HG03378 (cell line): ENCODE results near the gene CDT1.
"Not testable (repeated sequence)": the region's sequence is repeated elsewhere in the genome, so short reads cannot be mapped to it uniquely, and the experiment has no call there.

ENCODE experiments used
- ATAC-seq: cut with Tn5 transposase; IDR thresholded peaks from one replicate; pipeline ENCODE4 v1.9.1; 2021; ENCODE audit warnings: mild to moderate bottlenecking, moderate library complexity; ENCODE audit not compliant: unreplicated experiment

Gene CDT1

DNA sequence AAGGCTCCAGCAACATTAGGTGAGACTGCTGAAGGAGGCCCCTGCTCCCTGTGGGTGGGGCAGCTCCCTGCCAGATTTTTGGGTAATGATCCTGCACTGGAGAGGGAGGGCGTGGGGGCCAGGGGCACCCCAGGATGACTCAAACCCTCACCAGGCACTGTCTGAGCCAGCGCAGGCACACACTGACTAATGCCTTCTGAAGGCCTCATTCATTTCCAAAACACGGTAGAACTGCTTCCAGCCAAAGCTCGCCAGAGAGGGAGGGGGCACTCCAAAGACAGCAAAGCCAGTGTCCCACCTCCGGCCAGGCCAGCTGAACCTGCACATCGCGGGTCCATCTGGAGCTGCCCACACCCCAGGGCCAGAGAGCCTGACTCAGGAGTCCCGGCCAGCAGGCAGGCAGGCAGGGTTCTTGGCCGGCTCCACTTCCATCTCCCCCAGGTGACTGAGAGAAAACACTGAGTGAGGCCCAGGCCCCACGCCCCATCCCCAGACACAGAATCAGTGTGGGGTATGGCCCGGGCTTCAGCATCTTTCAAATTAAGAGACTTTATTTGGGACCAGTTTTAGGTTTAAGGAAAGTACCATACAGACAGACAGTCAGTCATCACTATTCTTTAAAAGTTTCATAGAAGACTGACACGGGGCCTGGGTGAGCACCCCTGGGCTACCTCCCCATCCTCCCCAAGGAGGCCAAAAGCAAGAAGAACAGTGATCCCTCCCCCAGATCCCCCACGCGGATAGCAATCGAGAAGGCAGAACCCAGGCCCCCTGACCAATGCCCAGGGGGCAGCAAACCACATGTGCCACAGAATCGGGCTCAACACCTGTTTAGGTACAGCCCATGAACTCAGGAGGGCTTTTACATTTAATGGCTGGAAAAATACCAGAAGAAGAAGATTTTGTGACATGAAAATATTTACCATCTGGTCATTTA, 20.9 kb upstream of the CDT1 start:
- ATAC-seq, result no peak

DNA sequence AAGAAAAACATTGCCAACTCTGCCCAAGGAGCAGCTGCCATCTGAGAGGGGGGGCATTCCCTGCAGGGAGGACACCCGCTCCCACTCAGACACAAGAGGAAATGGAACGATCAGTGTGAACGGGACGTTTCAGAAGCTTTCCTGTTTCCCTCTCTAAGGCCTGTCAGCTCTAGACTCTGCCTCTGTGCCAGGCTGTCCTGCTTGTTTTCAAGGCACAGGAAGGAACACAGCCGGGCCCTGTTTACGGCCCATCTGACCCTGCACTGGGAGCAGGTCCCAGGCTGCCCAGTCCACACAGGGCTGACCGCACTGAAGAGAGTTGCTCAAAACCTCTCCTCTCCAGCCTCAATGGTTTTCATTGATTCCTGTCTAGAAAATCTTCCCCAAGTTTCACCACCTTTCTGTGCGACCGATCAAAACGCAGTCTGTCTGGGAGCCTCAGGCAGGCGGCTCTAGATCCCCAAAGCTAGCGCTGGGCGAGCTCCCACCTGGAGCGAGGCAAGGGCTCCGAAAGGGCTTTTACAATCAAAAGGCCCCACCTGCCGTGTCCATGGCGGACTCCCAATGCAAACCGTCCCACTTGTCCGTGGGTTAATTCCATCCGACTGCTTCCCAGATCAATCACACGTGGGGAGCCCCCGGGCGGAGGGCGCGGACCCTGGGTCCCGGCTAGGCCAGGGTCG, 20.1 kb upstream of the CDT1 start:
- ATAC-seq, result no peak

DNA sequence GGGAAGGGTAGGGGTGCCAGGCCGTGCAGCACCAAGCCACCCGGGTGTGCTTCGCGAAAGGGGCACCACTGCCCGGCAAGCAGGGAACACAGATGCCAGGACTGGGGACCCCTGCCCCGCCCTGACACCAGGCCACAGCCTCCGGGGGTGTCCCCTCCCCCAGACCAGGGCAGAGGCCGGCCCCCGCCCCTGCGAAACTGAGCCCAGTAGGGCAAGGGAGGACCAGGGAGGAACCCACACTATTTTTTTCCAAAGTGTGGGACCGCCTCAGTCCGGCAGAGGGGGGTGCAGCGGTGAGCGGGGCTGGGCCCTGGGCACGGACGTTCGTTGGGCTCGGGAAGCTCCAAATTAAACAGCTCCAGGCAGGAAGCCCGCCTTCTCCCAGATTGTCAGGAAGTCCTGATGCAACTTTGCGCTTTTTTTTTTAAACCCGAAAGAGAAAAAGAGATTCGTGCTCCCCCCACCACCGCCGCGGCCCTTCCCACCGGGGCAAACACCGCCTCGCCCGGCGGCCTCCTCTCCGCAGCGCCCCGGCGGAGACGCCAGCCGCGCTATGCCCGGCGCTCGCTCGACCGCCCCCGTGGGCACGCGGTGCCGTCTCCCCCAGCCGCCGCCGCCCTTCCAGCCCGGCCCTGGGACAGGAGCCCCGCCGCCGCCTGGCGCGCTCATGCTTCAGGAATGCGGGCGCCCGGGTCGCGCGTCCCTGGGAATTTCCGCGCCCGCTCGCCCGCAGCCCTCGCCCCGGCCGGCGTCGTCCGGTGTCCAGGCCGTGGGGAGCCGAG, 19.3 kb upstream of the CDT1 start:
- no peak for ATAC-seq

DNA sequence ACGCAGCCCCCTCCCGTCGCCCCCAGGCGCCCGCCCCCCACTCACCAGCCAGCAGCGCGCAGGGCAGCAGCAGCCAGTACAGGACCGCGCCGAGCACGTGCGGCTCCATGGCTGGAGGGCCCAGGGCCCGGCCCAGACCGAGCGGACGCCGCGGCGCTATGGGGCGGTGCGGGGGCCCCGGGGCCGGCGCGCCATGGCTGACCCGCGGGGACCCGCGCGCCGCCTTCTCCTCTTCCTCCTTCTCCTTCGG, 18.8 kb upstream of the CDT1 start:
- no peak for ATAC-seq

DNA sequence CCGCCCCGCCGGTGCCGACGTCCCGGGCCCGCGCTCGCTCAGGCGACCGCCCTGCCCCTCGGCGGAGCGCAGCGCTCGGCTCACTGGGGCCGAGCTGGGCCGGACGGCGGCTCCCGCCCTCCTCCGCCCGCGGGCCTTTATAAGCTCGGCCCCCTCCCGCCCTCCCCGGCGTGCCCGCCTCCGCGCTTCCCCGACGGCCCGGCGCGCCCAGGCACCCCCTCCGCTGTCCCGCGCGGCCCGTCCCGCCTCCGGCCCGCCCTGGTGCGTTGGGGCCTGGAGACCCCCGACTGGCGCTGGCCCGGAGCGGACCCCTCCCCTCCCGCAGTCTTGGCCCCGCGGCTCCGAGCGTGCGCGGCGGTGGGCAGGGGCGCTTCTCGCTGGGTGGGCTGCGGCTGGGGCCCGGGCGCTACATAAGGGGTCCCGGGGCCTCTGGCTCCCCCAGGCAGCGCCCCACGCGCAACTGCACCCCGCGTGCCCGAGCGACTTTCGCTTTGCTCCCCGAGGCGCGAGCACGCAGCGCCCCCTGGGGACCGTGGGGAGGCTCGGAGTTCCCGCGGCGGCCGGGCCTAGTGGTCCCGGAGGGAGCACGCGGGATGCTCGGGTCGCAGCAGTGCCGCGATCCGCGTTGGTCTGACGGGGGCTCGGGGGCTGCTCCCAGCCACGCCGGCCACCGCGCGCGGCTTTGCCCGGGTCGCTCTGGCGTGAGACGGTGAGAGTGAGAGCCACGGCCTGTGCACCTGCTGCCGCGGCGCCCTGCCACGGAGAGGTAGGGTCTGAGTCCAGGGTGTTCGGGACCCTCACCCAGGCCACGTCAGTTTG, 18.3 kb upstream of the CDT1 start, which contains the start of gene PIEZO1:
Gene PIEZO1, minus strand, starts transcription at position 115 of the 819 bp plus-strand sequence. CDS start 256 bp downstream, outside the sequence.
- ATAC-seq, result no peak

DNA sequence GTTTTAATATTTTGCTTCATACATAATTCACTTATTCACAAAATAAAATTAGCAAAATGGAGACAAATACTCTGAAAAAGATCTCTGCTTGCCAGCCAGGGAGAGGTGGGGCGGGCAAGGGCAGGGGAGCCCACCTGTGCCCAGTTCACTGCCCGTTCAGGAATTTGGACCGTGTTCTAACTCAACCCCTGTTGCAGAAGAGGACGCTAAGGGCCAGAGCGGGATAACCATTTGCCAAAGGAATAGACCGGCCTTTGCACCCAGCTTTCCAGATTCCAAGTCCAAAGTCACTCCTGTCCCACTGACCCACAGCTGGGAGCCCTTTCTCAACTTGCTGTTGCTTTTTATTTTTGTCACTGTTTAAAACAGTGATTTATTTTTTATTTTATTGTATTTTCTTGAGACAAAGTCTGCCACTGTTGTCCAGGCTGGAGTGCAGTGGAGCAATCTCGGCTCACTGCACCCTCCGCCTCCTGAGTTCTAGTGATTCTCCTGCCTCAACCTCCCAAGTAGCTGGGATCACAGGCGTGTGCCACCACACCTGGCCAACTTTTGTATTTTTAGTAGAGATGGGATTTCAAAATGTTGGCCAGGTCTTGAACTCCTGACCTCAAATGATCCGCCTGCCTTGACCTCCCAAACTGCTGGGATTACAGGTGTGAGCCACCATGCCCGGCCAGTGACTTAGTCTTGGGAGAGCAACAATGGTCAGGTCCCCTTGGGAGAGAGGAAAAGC, 15.8 kb upstream of the CDT1 start:
- no peak for ATAC-seq

DNA sequence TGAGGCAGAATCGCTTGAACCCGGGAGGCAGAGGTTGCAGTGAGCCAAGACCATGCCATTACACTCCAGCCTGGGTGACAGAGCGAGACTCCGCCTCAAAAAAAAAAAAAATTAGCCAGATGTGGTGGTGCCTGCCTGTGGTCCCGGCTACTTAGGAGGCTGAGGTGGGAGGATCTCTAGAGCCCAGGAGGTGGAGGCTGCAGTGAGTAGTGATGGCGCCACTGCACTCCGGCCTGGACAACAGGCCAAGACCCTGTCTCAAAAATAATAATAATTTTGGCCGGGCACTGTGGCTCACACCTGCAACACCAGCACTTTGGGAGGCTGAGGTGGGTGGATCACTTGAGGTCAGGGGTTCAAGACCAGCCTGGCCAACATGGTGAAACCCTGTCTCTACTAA, 14.8 kb upstream of the CDT1 start:
- not testable (repeated sequence) for ATAC-seq

DNA sequence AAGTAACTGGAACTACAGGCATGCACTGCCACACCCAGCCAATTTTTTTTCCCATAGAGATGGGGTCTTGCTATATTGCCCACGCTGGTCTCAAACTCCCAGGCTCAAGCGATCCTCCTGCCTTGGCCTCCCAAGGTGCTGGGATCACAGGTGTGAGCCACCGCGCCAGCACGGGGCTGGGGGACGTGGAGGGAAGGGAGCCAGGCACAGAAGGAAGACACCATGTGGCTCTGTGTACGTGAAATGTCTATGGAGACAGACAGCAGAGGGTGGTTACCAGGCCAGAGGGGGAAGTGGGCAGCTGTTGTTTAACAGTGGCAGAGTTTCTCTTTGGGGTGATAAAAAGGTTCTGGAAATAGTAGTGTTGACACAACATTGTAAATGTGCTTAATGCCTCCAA, 14.0 kb upstream of the CDT1 start:
- ATAC-seq, result no peak

DNA sequence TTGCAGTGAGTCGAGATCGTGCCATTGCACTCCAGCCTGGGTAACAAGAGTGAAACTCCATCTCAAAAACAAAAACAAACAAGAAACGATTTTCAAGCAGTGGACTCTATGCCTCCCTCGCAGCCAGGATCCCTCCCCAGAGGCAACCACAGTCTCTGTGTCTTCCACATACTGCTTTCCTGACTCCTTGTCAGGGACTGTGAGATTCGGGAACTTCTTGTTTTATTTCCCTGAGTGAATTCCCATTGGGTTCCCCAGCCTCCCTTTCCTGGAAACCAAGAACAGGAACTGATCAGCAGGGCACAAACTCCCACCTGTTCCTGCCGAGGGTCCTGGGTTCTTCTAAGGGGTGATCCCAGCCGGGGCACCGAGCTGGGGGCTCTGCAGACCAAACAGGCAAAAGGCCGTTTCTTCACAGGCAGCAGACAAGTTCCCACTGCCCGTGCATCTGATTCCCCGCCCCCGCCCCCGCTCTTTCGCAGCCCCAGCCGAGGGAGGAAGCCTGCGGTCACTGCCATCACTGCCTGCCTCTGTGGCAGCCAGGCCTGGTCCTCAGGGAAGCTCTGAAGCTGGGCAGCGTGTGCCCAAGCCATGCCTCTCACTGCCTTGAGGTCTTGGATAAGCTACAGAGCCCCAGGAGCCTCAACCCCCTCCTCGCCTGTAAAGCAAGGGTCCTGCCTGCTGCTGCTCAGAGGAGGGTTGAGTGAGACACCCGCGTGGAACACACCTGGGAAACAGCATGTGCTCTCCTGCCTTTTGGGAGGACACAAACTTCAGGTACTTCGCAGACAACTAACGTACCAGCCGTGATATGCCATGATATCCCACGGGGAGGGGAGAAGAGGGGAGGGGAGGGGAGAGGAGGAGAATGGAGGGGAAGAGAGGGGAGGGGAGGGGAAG, 13.0 kb upstream of the CDT1 start:
- ATAC-seq, result no peak

DNA sequence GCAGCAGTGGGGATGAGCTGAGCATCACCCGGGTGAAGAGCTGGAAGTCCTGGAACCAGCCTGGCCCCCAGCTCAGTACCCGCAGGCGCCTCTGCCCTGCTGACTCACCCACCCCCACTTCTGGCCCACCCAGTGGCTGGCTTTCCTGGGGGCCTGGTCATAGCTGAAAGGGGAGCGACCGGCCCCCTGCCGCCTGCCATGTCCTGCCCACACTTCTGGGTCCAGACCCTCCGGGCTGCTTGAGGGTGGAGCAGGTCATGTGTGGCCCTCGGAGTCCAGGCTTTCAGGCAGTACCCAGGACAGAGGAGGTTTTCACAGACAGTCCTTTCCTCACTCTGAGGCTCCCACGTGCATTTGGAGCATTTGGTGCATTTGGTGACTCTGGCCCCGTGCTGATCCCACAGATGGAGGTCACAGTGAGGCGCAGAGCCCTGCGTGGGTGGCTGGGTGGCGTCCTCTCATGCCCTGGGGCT, 11.5 kb upstream of the CDT1 start:
- no peak for ATAC-seq

DNA sequence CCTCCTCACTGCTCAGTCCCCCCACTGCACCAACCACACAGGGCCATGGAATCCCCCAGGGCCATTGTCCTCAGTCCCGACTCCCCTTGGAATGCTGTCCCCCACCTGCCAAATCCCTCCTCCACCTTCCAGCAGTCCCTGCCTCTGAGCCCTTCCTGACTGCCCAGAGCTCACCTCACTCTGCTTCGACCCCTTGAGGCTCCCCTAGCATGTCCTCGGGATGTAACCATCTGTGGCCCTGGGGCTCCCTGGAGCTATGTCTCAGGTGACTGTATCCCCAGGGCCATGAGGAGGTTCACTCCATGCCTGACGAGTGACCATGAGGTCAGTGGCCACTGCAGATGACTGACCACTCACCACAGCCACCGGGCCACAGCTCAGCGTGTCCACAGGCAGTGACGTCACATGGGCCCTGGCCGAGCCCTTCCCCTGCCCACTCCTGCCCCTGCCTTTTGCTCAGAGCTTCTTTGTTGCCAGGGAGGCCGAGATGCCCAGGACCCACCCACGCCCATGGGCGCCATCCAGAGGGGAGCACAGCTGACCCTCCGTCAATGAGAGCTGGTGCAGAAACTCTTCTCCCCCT, 10.8 kb upstream of the CDT1 start:
- ATAC-seq, result no peak

DNA sequence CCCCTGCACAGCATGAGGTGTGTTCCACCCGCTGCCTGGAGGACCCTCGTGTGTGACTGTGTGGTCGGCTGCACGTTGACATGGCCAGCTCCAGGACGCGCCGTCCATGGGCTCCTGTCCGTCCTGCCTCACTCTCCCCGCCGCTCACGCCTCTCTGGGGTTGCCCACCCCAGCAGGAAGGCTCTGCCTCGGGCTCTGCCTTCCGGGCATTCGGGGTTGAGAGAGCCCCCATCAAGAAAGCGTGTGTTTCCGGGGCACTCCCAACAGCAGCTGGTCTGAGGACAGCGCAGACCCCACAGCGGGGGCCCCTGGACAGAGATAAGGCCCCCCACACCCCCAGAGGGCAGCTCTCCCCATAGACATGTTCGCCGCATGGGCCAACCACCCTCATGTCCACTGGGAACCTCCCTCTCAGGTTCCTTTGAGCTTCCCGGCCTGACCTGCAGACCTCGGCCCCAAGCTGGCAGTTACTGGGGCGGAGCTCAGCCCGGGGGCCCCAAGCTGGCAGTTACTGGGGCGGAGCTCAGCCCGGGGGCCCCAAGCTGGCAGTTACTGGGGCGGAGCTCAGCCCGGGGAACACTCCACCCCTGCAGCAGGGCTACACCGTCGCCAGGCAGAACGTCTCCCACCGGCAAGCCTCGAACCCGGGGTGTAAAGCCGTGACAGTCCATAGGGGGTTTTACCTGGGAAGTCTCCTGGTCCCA, 10.2 kb upstream of the CDT1 start:
- ATAC-seq, result no peak

DNA sequence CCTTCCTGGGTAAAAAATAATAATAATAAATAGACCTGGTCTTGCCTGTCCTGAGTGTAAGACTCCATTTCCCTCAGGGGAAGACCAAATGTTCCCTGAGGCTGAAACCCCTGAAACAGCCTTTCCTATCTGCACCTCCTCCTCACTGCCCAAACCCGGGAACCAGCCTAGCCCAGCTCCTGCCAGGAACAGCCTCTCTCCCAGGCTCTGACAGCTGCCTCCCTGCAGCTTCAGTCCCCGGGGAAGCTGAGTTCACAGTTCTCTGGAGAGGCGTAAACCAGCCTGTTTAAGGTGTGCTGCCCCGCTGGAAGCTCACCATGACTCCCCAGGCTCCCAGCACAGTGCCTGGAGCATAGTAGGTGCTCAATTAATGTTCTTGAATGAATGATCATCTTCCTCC, 7.3 kb upstream of the CDT1 start:
- no peak for ATAC-seq

DNA sequence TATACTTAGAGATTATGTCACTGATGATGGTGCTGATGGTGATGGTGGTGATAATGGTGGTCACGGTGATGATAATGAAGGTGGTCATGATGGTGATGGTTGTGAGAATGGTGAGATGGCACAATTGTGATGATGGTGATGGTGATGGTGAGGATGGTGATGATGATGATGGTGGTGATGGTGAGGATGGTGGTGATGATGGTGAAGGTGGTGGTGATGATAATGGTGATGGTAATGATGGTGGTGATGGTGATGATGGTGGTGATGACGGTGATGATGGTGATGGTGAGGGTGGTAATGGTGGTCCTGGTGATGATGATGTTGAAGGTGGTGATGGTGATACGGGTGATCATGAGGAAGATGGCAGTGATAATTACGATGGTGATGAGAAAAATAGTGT, 5.5 kb upstream of the CDT1 start:
- ATAC-seq, result no peak

DNA sequence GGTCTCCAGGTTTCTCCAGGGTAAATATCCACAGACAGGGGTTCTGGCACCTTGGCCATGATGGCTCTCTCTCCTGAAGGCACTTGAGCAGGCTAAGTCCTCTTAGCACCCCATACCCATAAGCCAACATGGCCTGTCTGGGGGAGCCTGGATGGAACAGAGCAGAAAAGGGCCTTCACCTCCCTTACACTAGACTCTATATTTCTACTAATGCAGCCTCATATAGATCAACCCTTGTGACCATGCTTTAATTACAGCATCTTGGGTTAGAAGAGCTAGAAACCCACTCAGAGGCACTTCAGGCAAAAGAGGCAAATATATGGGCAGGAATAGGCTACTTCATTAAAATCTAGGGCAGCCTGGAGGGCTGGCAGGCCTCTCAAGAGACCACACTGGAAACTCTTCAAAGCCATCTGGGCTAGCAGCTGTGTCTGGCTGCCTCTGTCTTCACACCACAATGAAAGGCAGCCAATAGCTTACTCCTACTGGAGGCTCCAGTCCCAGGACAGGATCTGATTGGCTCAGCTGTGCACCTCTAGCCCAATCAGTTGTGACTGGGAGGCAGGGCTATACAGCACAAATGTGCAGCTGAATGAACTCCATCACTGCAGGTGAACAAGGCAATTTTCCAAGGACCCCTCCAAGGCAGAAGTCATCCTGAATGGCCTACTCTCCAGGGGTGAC, 4.7 kb upstream of the CDT1 start:
- ATAC-seq, result no peak

DNA sequence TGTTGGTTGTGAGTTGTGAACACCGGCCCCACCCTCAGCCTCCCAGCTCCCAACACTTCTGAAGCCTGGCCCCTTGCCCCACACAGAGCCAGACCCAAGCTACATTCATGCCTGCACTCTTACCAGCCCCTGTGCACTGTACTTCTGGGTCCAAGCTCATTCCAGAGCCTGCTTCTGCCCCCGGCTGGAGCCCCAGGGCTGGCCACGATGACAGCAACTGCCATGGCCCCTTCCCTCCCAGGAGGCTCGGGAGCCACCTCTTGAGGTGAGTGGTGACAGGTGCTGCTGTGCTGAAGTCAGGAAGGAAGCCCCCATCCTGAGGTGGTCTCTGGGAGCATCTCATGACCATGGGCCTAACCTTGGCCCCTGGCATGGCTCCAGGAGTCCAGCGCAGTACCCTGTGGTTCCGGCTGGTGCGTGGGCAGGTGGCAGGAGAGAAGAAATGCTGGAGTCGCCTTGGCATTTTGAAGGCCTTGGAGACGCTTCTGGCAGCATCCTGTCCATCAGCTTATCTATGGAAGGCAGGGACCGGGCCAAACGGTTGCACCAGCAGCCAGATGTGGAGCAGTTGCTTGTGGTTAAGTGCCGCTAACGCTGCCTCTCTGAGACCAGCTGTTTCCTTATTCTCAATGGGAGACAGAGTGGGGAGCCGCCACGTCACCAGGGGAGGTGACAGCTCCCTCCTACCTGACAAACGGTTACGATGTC, 3.9 kb upstream of the CDT1 start:
- no peak for ATAC-seq

DNA sequence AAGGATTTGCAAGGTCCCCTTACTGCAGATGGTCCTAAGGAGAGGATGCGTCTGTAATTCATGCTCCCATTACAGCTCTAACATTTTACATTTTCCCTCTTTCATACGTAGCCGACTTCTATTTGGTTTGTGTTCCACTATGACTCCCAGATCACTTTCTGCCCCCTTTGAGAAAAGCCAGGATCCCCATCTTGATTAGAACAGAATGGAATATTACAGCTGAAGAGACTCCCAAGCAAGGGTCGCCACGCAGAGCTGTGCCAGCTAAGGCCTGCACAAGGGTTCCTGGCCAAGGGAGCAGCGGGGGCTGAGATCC, 3.4 kb upstream of the CDT1 start:
- no peak for ATAC-seq
